A204.1 (cell line): ENCODE data around the gene STRADA.
"Not testable (repeated sequence)": the region's sequence is repeated elsewhere in the genome, so short reads cannot be mapped to it uniquely, and the experiment has no call there.

Source experiments
- FAIRE-seq: peaks from 2 replicates; lab custom pipeline; 2012; peaks lifted over from hg19 to GRCh38; lab: Jason Lieb, UNC

STRADA gene

GRCh38 chr17:63754046-63754445 is 12.4 kb upstream of the STRADA start:
- no peak for FAIRE-seq

- no peak for FAIRE-seq
These were observed 11.6 kb upstream of the STRADA start for GRCh38 chr17:63753215-63753614.

GRCh38 chr17:63752707-63753106 is 11.1 kb upstream of the STRADA start:
- no peak for FAIRE-seq

DNA sequence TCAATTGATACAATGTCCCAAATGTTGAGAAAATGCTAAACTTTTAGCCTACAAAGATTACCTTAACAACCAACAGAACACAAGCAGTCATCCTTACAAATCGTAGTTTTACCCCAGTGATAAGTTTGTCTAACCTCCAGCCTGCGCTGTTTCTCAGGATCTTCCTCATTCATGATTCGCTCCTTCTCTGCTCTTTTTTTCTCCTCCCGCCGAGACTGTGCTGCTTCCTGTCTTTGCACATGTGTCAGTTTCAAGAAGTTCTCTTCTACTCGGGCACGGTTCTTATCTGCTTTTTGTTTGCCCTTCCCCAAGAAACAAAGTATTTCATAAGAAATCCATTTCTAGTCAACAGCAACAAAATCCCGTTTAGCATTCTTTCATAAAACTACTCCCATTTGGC is 10.2 kb upstream of the STRADA start:
- FAIRE-seq, result no peak

DNA sequence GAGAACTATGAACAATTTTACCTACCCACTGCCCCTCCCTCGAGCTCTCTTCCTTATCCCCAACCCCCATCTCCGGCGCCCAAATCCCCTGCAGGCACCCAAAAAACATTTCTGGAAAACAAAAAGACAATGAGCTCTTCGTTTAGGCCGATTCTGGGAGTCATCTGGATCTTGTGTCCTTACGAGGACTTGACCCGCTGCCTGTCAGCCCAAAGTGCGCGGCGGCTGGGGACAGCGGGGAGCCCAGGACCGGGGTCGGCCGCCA is 524 bp downstream of the STRADA start:
- FAIRE-seq, result no peak

DNA sequence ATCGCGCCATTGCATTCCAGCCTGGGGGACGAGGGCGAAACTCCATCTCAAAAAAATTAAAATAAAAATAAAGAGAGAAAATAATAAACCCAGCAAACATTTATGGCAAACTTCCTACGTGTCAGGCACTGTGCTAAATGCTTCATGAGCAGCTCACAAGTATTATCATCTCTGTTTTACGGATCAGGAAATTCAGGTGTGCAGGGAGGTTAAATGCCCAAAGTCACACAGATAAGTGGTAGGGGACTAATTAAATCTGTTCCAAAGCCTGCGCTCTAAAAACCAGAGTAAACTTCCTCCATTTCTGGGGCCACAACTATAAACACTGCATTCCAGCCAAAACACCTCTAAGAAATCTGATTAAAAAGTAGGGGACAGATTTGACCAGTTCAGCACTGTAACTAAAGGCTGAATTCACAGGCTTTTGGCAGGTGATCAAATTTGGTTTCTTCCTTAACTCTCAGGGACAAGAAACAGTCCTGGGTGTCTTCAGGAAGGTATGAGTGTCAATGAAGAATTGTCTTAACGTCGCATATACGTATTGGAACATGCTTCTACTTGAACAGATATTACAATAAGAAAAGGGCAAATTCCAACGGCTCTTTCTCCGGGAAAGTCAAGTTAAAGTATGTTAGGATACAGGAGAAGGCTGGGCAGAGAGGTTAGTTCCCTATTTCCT is 996 bp downstream of the STRADA start:
- FAIRE-seq, result no peak

DNA sequence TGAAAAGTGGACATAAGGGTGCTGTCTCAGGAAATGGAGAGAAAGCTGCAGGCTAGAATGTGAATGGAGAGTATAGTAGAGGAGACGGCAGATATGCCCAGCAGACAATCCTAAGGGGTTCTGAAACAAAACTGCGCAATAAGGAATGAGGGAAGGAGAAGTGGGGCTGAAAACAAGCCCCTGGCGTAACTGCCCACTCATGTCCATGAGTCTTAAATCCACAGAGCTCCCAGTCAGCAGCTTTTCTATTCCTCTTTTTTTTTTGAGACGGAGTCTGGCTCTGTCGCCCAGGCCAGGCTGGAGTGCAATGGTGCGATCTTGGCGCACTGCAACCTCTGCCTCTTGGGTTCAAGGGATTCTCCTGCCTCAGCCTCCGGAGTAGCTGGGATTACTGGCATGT is 5.9 kb downstream of the STRADA start:
- FAIRE-seq, result no peak

DNA sequence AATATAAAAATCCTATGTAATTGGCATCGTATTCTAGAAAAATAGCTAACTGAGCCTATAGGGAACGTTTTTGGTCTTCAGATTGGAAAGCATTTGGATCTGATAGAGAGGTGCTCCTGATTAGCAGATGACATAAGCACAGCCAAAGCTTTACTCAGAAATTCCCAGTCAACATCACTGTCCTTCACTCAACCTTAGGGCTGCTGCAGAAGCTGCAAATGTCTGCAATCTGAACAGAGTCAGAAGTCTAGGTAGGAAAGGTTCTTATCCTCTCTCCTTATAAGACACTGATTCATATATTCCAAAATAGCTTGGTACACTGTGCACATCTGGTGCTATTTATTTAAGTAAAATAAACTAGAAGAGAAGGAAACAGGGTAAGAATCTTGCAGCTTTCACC is 19.2 kb downstream of the STRADA start:
- no peak for FAIRE-seq

GRCh38 chr17:63720194-63720593 is 21.4 kb downstream of the STRADA start:
- FAIRE-seq, result not testable (repeated sequence)

DNA sequence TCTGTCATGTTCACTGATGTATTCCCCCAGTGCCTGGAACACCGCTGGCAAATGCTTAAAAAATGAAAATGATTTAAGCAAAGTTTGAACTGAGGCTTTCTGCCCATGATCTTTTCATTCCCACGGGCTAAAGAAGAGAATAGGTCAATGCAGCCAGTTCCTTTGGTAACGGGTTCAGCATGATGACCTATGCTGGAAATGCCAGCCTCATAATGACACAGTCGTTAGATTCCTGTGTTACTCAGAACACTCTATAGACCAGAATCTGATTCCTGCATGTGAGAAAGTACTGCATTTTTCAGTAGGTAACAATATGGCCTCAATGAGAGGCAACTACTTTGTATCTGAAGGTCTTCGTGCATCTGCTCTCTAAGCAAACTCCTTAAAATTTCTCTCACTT is 22.6 kb downstream of the STRADA start:
- no peak for FAIRE-seq

- FAIRE-seq, result no peak
These were observed 25.2 kb downstream of the STRADA start for GRCh38 chr17:63716426-63716825.

DNA sequence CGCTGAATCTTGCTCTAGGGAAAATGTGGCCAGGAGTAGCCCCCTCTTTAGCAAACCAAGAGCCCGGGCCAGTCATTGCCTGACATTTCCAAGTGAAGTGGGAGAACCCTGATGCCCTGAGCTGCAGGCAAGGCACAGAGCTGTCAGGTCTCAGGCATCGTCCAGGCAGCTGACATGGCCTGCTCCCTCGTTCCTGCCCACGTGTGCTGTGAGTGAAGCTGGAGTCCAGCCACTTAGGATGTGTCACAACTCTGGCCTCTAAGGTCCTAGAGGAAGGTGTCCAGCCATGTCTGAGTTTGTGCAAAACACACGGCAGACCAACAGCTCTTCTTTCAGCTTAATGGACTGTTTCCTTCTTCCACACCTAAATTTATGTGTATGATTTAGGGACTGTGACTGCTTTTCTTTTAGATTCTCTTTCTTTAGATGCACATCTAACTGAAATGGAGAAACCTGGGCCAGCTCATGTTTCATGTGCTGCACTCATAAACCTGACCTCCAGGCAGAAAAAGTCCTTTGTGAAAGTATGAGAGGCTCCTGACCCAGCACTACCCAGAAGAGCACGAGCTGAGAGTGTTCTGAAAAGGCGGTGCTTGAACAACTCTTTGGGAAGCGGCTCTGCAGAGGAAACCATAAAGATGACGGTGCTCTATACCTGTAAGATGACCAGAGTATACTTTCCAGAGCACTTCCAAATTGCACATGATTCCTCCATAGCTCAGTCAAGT is 26.9 kb downstream of the STRADA start:
- FAIRE-seq, result no peak

GRCh38 chr17:63709110-63709509 is 32.5 kb downstream of the STRADA start:
- FAIRE-seq, result no peak

- FAIRE-seq, result no peak
These were observed 34.4 kb downstream of the STRADA start for GRCh38 chr17:63707151-63707550.

GRCh38 chr17:63706336-63707082 is 35.1 kb downstream of the STRADA start:
- no peak for FAIRE-seq

GRCh38 chr17:63705657-63706056 is 35.9 kb downstream of the STRADA start:
- no peak for FAIRE-seq

DNA sequence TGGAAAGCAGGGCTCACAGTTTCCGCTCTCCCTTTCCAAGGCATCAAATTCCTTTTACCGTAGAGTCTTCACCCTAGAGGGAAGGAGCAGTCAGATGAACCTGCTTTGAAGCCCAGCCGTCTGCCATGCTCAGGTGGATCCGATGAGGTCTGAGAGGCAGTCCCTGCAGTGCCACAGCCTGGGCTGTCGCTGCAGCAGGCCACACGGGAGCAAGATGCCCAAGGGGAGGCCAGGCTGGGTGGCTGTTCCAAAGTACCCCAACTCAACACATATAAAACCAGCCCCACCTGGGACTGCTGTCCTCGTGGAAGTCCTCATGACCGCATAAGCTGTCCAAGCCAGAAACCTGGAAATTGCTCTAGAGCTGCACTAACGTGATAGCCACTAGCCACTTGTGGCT is 36.8 kb downstream of the STRADA start:
- FAIRE-seq, result no peak

DNA sequence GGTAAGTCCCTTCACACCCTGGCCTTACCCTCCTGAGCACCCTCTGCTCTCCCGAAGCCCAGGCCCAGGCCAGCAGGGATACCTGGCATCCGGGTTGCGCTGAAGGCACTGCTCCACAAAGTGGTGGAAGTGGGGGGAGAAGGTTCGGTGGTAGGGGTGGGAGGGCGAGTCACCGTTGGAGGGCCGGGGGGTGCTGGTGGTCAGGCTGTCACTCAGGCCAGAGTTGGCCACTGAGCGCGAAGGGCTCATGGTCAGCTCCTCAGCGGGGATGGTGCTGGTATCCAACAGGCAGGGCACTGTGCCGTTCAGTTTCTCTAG is 37.4 kb downstream of the STRADA start:
- no peak for FAIRE-seq

- no peak for FAIRE-seq
These were observed 37.9 kb downstream of the STRADA start for GRCh38 chr17:63703556-63704258.

DNA sequence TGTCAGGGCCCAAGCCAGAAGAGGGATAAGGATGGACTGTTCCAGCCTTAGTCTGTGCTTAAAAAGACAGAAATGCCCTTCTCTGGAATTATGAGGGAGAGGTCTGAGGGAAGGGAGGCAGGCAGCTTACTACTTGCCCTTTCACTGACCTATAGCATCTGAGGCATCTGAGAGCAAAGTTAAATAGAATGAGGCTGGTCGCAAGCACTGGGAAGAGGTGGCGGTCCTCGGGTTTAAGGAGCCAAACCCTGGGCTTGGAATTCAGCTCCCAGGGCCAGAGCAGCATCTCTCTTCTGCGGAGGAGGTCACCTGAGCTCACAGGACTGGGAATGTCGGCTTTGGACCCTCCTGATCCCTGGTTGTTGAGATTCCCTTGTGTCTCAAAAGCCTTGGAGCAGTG is 38.6 kb downstream of the STRADA start:
- no peak for FAIRE-seq

GRCh38 chr17:63702721-63703015 is 38.9 kb downstream of the STRADA start:
- FAIRE-seq, result no peak

DNA sequence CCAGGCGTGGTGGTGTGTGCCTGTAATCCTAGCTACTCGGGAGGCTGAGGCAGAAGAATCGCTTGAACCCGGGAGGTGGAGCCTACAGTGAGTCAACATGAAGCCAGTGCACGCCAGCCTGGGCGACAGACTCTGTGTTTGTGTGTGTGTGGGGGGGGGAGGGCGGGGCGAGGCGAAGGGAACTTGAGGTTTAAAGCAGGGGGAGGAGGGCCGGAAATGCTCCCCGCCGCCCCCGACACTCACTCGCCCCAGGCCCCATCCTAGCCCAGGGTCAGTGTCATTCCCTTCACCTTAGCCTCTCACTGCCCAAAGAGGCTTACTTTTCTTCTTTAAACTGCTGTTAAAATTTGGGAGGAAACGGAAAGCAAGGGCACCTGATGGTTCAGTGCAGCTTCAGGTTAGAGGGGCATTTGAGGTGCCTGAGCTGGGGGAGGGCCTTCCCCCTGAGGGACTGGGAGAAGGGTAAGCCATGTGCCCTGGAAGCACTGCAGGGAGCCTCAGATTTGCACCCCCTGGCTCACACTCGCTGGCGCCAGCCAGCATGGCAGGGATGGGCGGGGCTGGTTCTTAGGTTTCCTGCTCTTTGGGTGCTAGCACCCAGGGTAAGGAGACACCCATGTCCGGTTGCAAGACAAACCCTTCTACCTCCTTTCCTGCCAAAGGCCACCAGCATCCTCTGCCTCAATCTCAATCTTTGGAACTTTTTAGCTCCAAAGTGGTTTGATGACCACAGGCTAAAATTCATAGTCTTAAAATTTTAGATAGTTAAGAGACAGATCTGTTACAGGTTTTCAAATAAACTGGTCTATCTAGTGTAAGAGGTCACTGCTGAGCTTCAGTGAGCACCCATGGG is 39.5 kb downstream of the STRADA start:
- FAIRE-seq, result no peak

DNA sequence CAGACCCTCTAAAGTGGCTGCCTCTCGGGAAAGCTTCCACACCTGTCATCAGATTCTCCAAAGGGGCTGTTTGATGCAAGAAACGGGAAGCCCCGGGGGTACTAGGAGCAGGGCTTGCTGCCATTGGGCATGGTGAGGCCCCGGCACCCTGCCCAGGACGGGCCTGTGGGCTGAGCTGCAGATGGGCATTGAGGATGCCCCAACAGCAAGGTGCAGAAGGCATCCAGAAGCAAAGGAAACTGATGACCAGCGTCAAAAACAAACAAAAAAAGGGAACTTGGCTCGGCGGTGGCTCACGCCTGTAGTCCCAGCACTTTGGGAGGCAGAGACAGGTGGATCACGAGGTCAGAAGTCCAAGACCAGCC is 40.2 kb downstream of the STRADA start:
- no peak for FAIRE-seq
